CD4-positive, alpha-beta T cell treated with Interleukin-6 at 100 ng/mL for 8 hours (primary cell): ENCODE results near the gene NOD2.

Experiments
- DNase-seq: peaks from one replicate; pipeline ENCODE4 v3.0.0-alpha.2; 2020; ENCODE audit warnings: mixed read lengths, low spot score

NOD2 gene

GRCh38 chr16:50742576-50743200 lies 49.3 kb downstream of the NOD2 start:
- DNase-seq, result peak; percentile 49

DNA sequence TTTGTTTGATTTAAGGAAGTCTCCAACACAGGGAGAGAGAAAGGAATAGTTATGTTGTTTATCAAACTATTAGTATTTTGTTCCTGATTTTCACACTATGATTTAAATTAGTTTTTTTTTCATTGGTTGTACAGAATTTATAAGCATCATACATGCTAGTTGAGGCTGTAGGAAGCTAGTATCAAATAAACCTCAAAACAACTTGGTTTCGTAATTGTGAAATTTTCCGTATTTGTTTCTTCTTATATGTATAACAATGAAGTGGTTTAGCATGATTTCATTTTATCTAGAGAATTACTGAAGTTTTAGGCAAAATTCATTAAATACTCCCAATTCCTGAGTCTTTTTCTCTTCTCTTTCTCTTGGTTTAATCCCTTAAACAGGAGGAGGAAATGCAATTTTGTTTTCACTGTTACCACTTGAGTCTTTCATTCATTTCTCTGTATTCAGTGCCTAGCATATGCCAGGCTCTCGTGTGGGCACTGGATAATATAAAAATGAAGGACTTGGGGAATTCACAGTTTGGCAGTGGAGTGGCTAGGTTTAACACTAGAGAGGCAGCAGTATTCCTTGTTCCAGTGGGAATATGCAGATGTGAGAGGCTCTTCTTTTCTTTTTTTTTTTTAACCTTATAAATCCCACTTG lies 50.3 kb downstream of the NOD2 start:
- no peak for DNase-seq

GRCh38 chr16:50744881-50745280 lies 51.5 kb downstream of the NOD2 start:
- no peak for DNase-seq

GRCh38 chr16:50745940-50746339 lies 52.5 kb downstream of the NOD2 start:
- no peak for DNase-seq

DNA sequence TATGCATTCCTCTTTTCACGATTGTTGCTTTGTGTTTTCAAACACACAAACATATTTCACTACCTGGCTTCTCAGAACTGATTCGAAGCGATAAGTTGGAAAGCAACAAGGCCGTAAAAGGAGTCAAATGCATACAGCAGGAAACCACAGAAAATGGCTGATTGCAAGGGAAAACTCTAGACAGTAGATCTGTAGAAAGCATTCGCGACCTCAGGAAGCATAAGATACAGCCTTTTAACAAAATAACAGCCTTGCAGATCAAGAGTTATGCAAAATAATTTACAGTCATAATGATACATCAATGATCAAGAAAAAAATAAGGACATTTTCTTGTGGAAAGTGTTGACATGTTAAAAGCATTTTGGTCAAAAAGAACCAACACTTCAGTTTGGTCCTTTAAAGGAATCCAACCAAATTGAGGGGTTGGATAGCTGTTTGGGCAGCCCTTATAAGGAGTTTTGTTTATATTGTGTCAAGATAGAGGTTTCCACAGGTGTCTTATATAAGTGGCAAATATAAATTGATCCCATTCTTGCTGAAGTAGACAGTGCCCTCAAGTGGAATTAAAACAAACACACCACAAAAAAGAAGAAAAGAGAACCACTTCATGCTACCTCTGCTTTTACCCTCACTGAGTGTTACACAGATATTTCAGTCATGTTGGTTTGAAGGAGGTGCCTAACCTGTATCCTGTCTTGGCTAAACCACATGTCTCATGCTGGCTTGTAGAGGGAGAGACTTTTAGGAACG lies 54.0 kb downstream of the NOD2 start:
- peak; percentile 68 for DNase-seq

- no peak for DNase-seq
Observed at GRCh38 chr16:50751528-50751927, 58.1 kb downstream of the NOD2 start.

- no peak for DNase-seq
Observed at GRCh38 chr16:50752471-50753235, 59.2 kb downstream of the NOD2 start.

DNA sequence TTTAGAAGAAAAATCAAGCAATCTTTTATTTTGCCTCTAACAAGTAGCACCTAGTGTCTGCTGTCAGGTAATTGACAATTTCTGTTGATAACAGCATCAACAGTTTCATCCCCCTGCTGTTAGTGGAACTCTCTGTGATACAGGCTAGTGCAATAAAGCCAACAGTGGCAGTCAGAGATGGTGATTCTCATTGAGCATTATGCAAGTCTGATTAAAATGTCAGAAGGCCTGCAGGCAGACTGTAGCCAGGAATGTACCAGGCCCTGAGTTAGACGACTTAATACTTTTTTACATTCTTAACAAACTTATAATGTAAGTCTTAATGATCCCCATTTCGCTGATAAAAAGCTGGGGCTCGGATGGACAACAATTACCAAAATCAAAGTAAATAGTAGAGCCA lies 63.1 kb downstream of the NOD2 start:
- DNase-seq, result no peak

- no peak for DNase-seq
Observed at GRCh38 chr16:50761267-50761666, 67.9 kb downstream of the NOD2 start.

DNA sequence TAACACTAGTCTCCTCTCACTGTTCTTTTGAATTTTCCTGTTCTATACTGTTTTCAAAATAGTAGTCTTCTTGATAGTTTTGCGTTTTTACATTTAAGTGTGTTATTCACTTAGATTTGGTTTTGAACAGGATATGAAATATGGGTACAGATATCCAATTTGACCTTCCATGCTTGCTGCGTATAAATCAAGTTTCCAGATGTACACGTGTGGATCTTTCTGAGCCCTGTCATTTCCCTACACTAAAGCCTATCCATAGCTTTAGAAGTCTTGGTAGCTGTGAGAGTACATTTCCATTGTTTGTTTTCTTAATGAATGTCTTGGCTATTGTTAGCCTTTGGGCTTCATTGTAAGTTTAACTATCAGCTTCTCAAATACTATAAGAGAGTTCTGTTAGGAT lies 68.8 kb downstream of the NOD2 start:
- no peak for DNase-seq

DNA sequence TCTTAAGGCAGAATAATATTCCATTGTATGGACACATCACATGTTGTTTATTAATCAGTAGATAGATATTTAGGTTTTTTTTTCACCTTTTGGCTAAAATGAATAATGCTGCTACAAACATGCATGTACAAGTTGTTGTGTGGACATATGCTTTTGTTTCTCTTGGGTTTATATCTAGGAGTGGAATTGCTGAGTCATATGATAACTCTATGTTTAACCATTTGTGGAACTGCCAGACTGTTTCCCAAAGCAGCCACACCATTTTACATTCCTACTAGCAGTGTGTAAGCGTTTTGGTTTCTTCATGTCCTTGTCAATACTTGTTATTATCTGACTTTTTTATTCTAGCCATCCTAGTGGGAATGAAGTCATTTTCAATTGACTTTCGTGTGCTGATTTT lies 69.8 kb downstream of the NOD2 start:
- DNase-seq, result no peak

GRCh38 chr16:50765260-50765659 lies 71.9 kb downstream of the NOD2 start:
- no peak for DNase-seq

DNA sequence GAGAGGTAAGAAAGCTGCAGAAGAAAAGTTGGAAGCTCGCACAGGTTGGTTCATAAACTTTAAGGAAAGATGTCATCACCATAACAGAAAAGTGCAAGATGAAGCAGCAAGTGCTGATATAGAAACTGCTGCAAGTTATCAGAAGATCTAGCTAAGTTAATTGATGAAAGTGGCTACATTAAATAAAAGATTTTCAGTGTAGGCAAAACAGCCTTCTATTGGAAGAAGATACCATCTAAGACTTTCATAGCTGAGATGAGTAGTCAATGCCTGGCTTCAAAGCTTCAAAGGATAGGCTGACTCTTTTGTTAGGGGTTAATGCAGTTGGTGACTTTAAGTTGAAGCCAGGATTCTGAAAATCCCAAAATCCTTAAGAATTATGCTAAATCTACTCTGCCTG lies 72.5 kb downstream of the NOD2 start:
- DNase-seq, result no peak

DNA sequence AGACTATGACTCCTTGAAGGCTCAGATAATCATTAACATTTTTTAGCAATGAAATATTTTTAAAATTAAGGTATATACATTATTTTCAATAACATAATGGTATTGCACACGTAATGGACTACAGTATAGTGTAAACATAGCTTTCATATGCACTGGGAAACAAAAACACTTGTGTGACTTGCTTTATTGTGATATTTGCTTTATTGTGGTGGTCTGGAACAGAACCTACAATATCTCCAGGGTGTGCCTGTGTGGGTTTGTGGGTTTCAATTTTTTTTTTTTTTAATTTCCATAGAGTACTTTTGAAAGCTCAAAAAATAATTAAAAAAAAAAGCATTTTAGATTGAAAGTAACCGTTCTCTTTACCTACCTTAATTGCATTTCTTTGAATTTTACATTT lies 73.8 kb downstream of the NOD2 start:
- no peak for DNase-seq

- no peak for DNase-seq
Observed at GRCh38 chr16:50771366-50771765, 78.0 kb downstream of the NOD2 start.

- DNase-seq, result no peak
Observed at GRCh38 chr16:50774405-50774804, 81.0 kb downstream of the NOD2 start.

- DNase-seq, result no peak
Observed at GRCh38 chr16:50774960-50775359, 81.6 kb downstream of the NOD2 start.

- DNase-seq, result no peak
Observed at GRCh38 chr16:50776037-50776436, 82.6 kb downstream of the NOD2 start.

DNA sequence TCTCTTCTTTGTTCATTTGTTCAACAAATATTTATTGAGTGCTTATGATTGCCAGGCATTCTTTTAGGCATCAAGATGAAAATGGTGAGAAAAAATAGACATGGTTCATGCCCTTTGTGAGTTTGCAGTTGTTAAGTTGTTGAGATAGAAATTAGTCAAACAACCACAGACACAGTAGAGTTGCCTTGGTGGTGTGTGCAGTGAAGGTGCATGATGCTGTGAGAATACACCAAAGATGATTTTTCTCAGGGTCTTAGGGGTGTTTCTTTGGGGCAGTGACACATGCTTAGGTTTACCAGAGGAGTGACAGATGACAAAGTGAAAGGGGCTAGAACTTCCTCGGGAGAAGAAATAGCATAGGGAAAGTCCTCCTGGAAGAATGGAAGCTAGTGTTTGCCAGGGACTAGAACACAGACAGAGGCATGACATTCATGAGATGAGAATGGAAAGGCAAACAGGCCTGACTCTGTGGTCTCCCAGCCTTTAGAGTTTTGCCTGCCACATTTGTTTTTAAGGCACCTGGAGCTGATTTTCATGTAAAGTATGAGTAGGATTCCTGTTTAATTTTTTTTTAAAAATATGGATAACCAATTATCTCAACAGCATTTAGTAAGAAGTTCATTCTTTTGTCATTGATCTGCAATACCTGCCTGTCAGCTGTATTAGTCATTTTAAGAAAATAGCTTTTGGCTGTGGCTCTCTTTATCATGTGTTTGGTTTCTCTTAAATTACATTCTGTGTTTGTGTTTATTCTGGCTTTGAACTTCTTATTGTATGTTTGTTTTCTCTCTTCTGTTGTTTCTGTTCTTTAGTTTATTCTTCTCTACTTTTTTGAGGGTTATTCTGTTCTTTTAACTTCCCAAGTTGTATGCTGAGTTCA lies 85.1 kb downstream of the NOD2 start:
- no peak for DNase-seq

GRCh38 chr16:50781043-50781442 lies 87.6 kb downstream of the NOD2 start:
- peak; percentile 9 for DNase-seq

GRCh38 chr16:50781518-50781917 lies 88.1 kb downstream of the NOD2 start:
- no peak for DNase-seq
